ENCODE measurements around the gene PRDM16. TPM values are rescaled to one million over a fixed set of nuclear protein-coding genes. Genes with fewer than 3 reads are reported as not detected.

PRDM16 gene
- total and polyA plus RNA-seq, 3 donors from 2014 or later, result 2.1 to 5.6 (median 4.7) TPM

- Histone ChIP-seq H3K36me3 (ENCODE audit: low read depth, missing control alignments) (no peaks in the 10 kb centered on the region), H3K4me3 (no peak overlapping the region), H3K4me1 (no peaks in the 10 kb centered on the region), H3K27ac (no peak overlapping the region), H3K27me3 (no peaks in the 10 kb centered on the region), H3K9me3 (no peaks in the 10 kb centered on the region)
- TF ChIP-seq CTCF (IDR thresholded peaks at IDR 0.05) (no peak), POLR2A (IDR thresholded peaks at IDR 0.05) (no peak)
- WGBS, 2 donors, result 69 to 87% methylated on average over 3 to 7 of the region's 7 CpGs
- DNase-seq, result no peak
- intact Hi-C loops (cut with DNase I; ENCODE audit: low total_unique reads), result no loop called here
Measured at GRCh38 chr1:3092530-3092929, 23.5 kb downstream of the PRDM16 start.

- Histone ChIP-seq H3K27ac (no peak overlapping the region), H3K27me3 (no peaks in the 10 kb centered on the region), H3K9me3 (no peaks in the 10 kb centered on the region), H3K4me1 (no peaks in the 10 kb centered on the region), H3K36me3 (ENCODE audit: low read depth, missing control alignments) (no peaks in the 10 kb centered on the region), H3K4me3 (no peak overlapping the region)
- no peak for TF ChIP-seq CTCF (IDR thresholded peaks at IDR 0.05)
- no peak for TF ChIP-seq POLR2A (IDR thresholded peaks at IDR 0.05)
- intact Hi-C loops (cut with DNase I; ENCODE audit: low total_unique reads), result no loop called here
- 88 to 93% methylated on average over 19 to 27 of the region's 27 CpGs for WGBS, 2 donors
- no peak for DNase-seq
Measured at GRCh38 chr1:3093898-3094626, 25.1 kb downstream of the PRDM16 start.

GRCh38 chr1:3094863-3095780 lies 26.1 kb downstream of the PRDM16 start:
- DNase-seq, result no peak
- WGBS, 2 donors, result 95 to 96% methylated on average over 9 to 26 of the region's 26 CpGs
- no peak overlapping the region for H3K4me3 ChIP-seq
- no peaks in the 10 kb centered on the region for H3K27me3 ChIP-seq
- no peaks in the 10 kb centered on the region for H3K9me3 ChIP-seq
- no peaks in the 10 kb centered on the region for H3K36me3 ChIP-seq (ENCODE audit: low read depth, missing control alignments)
- no peaks in the 10 kb centered on the region for H3K4me1 ChIP-seq
- intact Hi-C loops (cut with DNase I; ENCODE audit: low total_unique reads), result no loop called here
- H3K27ac ChIP-seq, result no peak overlapping the region
- TF ChIP-seq POLR2A (IDR thresholded peaks at IDR 0.05) (no peak), CTCF (IDR thresholded peaks at IDR 0.05) (no peak)

GRCh38 chr1:3096345-3096744 lies 27.3 kb downstream of the PRDM16 start:
- intact Hi-C loops (cut with DNase I; ENCODE audit: low total_unique reads), result no loop called here
- Histone ChIP-seq H3K27ac (no peak overlapping the region), H3K4me3 (no peak overlapping the region), H3K36me3 (ENCODE audit: low read depth, missing control alignments) (no peaks in the 10 kb centered on the region), H3K27me3 (no peaks in the 10 kb centered on the region), H3K4me1 (no peaks in the 10 kb centered on the region), H3K9me3 (no peaks in the 10 kb centered on the region)
- WGBS, 2 donors, result 93 to 94% methylated on average over 12 to 13 of the region's 13 CpGs
- TF ChIP-seq CTCF (IDR thresholded peaks at IDR 0.05), result no peak
- TF ChIP-seq POLR2A (IDR thresholded peaks at IDR 0.05), result no peak
- no peak for DNase-seq

Data from testis (tissue), 3 donors.